HepG2 (cell line): ENCODE measurements around the gene PIF1. TPM values are rescaled to one million over a fixed set of nuclear protein-coding genes. Genes with fewer than 3 reads are reported as not detected.

Experiments used
- ATAC-seq: fragments of 200-7000 bp; cut with Tn5 transposase; 3 replicates; pipeline ENCODE4 v1.9.1; 2020; ENCODE audit warnings: mild to moderate bottlenecking, moderate library complexity
- BruUV-seq: library from RNA; stranded (reverse); fragments of 400-500 nt; replicated peaks from 2 replicates; lab custom pipeline; 2021; lab: Mats Ljungman, UMichigan
- CTCF ChIA-PET: fragments of 300-600 bp; formaldehyde crosslinking; extraction: SDS; loops from one replicate; lab custom pipeline; 2021; ENCODE audit warnings: low total read pairs, inconsistent platforms, low intra/inter-chr PET ratio; lab: Yijun Ruan, JAX
- POLR2A ChIA-PET: fragments of 350-600 bp; sonication (Branson Sonifier 250); formaldehyde crosslinking; loops from one replicate; lab custom pipeline; 2020; ENCODE audit warnings: antibody characterized with exemption, inconsistent platforms; lab: Yijun Ruan, JAX
- DNase-seq: peaks from one replicate; pipeline ENCODE4 v3.0.0-alpha.2; 2015; ENCODE audit warnings: low spot score
- FAIRE-seq: peaks from 3 replicates; lab custom pipeline; 2011; peaks lifted over from hg19 to GRCh38; lab: Jason Lieb, UNC
- H2AFZ ChIP-seq: one replicate; pipeline ENCODE4 v1.6.1; 2011; ENCODE audit warnings: low read length, inconsistent platforms
- H3K27ac ChIP-seq: fragments of 300-600 bp; 3 replicates; pipeline ENCODE4 v1.8.0; 2011; ENCODE audit warnings: mixed run types, mild to moderate bottlenecking, mixed read lengths, low read length, inconsistent platforms; ENCODE audit not compliant: insufficient read depth; ENCODE audit errors: extremely low read length
- H3K27me3 ChIP-seq, 2 experiments: fragments of 200-600 bp in 1 of 2; 2 replicates in 1 of 2; 3 replicates in 1 of 2; pipeline versions ENCODE4 v1.6.0 to v1.8.0; 2011; ENCODE audit warnings: low read length in 2 of 2, mild to moderate bottlenecking in 2 of 2, moderate library complexity in 2 of 2, inconsistent platforms in 1 of 2; ENCODE audit not compliant: insufficient read depth in 2 of 2, control insufficient read depth in 1 of 2
- H3K36me3 ChIP-seq, 2 experiments: fragments of 200-600 bp in 1 of 2; replicated peaks in 1 of 2; 2 replicates in 1 of 2; 3 replicates in 1 of 2; pipeline versions ENCODE4 v1.5.1 to v1.8.0; 2011; ENCODE audit warnings: low read length in 2 of 2, inconsistent platforms in 1 of 2; ENCODE audit not compliant: insufficient read depth in 2 of 2, control insufficient read depth in 1 of 2
- H3K4me1 ChIP-seq: 2 replicates; pipeline ENCODE4 v1.5.1; 2012; ENCODE audit warnings: low read length, inconsistent platforms; ENCODE audit not compliant: insufficient read depth
- H3K4me2 ChIP-seq: 2 replicates; pipeline ENCODE4 v1.6.0; 2011; ENCODE audit warnings: low read depth, low read length, inconsistent platforms
- H3K4me3 ChIP-seq, 3 experiments: fragments of 200-600 bp in 1 of 3; sonication (generic), shearing (Covaris generic) in 1 of 3; replicated peaks in 1 of 3; 2 replicates each; pipeline ENCODE4 v1.5.1; 2011 to 2016; ENCODE audit warnings: low read length in 3 of 3, inconsistent platforms in 2 of 3, low read depth in 2 of 3, mild to moderate bottlenecking in 2 of 3, control low read depth in 1 of 3, mixed read lengths in 1 of 3; ENCODE audit not compliant: insufficient read depth in 1 of 3
- H3K79me2 ChIP-seq: one replicate; pipeline ENCODE4 v1.6.1; 2011; ENCODE audit warnings: low read length, inconsistent platforms; ENCODE audit not compliant: insufficient read depth
- H3K9ac ChIP-seq: 2 replicates; pipeline ENCODE4 v1.6.0; 2011; ENCODE audit warnings: mild to moderate bottlenecking, low read depth, low read length, inconsistent platforms; ENCODE audit not compliant: insufficient read depth
- H3K9me3 ChIP-seq: 2 replicates; pipeline ENCODE4 v1.5.1; 2012; ENCODE audit warnings: mild to moderate bottlenecking, low read length
- H4K20me1 ChIP-seq: 2 replicates; pipeline ENCODE4 v1.6.0; 2011; ENCODE audit warnings: inconsistent platforms, mild to moderate bottlenecking, low read length, moderate library complexity; ENCODE audit not compliant: insufficient read depth
- RFX3 ChIP-seq: IDR thresholded peaks from 2 replicates; pipeline ENCODE4 v1.6.1; 2016; ENCODE audit warnings: missing biosample characterization, missing genetic modification reagents
- RXRB ChIP-seq: IDR thresholded peaks from 2 replicates; pipeline ENCODE4 v1.6.1; 2016; ENCODE audit warnings: borderline replicate concordance, missing genetic modification reagents, missing compliant biosample characterization
- ZNF251 ChIP-seq: sonication (generic); formaldehyde crosslinking; IDR thresholded peaks from 2 replicates; pipeline ENCODE4 v1.9.0; 2021; ENCODE audit warnings: mild to moderate bottlenecking, missing genetic modification reagents
- ZNF275 ChIP-seq: sonication (generic); formaldehyde crosslinking; IDR thresholded peaks from 2 replicates; pipeline ENCODE4 v1.8.0; 2022; ENCODE audit warnings: missing genetic modification reagents, mild to moderate bottlenecking, inconsistent platforms, borderline replicate concordance
- ZNF629 ChIP-seq: sonication (generic); formaldehyde crosslinking; conservative IDR thresholded peaks from 2 replicates; pipeline ENCODE4 v1.5.0; 2020; ENCODE audit warnings: missing genetic modification reagents
- ZNF703 ChIP-seq: sonication (generic); formaldehyde crosslinking; IDR thresholded peaks from 2 replicates; pipeline ENCODE4 v1.5.1; 2020; ENCODE audit warnings: missing genetic modification reagents, mild to moderate bottlenecking, moderate library complexity, borderline replicate concordance
- ZNF775 ChIP-seq: sonication (generic); formaldehyde crosslinking; IDR thresholded peaks from 2 replicates; pipeline ENCODE4 v1.4.0; 2020; ENCODE audit warnings: missing genetic modification reagents, mild to moderate bottlenecking, moderate library complexity, borderline replicate concordance
- WGBS: methylation state at CpG from one replicate; pipeline ENCODE4 v1.1.6; 2017; ENCODE audit warnings: low lambda C conversion rate; 5-methylcytosine and 5-hydroxymethylcytosine counted together
- in situ Hi-C: cut with HindIII; loops from 2 replicates; pipeline ENCODE4 v1.10.0; 2017; ENCODE audit warnings: low pct_unique_long_range_greater_than_20kb; ENCODE audit not compliant: extremely low pct_ligation_motif_present
- intact Hi-C: fragments of 100-400 bp; cut with micrococcal nuclease; formaldehyde crosslinking; loops from one replicate; pipeline ENCODE4 v1.10.0; 2022; ENCODE audit not compliant: unreplicated experiment
- polyA plus RNA-seq, 8 experiments: library from polyadenylated mRNA; depleted of rRNA in 3 of 8; stranded (reverse) in 7 of 8; unstranded in 1 of 8; fragments of >200 nt; fragmentation: Illumina TruSeq in 4 of 8; extraction: Trizol in 4 of 8; gene quantifications; 2 replicates each; pipeline versions ENCODE4 v1.2.1 to v1.2.3, GENCODE V29; 2011 to 2016; ENCODE audit warnings: low read depth in 4 of 8, missing spikeins in 1 of 8, mixed read lengths in 1 of 8; ENCODE audit not compliant: insufficient read depth in 1 of 8
- total RNA-seq, 5 experiments: library from RNA; depleted of rRNA; stranded (reverse); fragments of >200 nt; fragmentation: Illumina TruSeq; extraction: Trizol; gene quantifications; 2 replicates each; pipeline ENCODE4 v1.2.3, GENCODE V29; 2016; ENCODE audit warnings: low read depth in 1 of 5

The PIF1 gene
- total and polyA plus RNA-seq, 2 of the 13 experiments (the other 11 are each of a cell fraction or from before 2014, with no cell fraction given), result 18.5 to 19.7 TPM

- in situ Hi-C loops, result no loop called here
- no peak overlapping the region for H3K27ac ChIP-seq
- no peak overlapping the region for H3K4me3 ChIP-seq
- H3K9me3 ChIP-seq, result no peaks in the 10 kb centered on the region
- TF ChIP-seq RXRB (CRISPR knock-in tag) (no peak), ZNF775 (CRISPR knock-in tag) (no peak), RFX3 (peak; percentile 48), ZNF251 (CRISPR knock-in tag) (no peak), ZNF703 (no peak)
- no peak overlapping the region for H2AFZ ChIP-seq
- H3K27me3 ChIP-seq, result peaks cover 3 to 20% of the 10 kb centered on the region in 2 experiments; a peak in 3 of 5 replicates
- FAIRE-seq (no peak), DNase-seq (no peak), ATAC-seq (peak; percentile 42)
- POLR2A ChIA-PET, result no interaction called here
- no peak overlapping the region for H3K9ac ChIP-seq
- H3K4me1 ChIP-seq, result peaks cover 26% of the 10 kb centered on the region
- intact Hi-C loops, result no loop called here
- BruUV-seq, result no TSS peak
- CTCF ChIA-PET, result no interaction called here
- no peaks in the 10 kb centered on the region for H3K79me2 ChIP-seq
- WGBS, result 2% methylated on average over 4 of the region's 6 CpGs
- H3K4me2 ChIP-seq, result no peak overlapping the region
- H3K36me3 ChIP-seq, result no peaks in the 10 kb centered on the region
- H4K20me1 ChIP-seq, result no peaks in the 10 kb centered on the region
Observed at GRCh38 chr15:64781299-64781698, 44.1 kb downstream of the PIF1 start.

- no peak overlapping the region for H3K27ac ChIP-seq
- intact Hi-C loops, result no loop called here
- no peaks in the 10 kb centered on the region for H3K9me3 ChIP-seq
- no peaks in the 10 kb centered on the region for H4K20me1 ChIP-seq
- no peak overlapping the region for H3K4me3 ChIP-seq
- H3K36me3 ChIP-seq, result no peaks in the 10 kb centered on the region
- peaks cover 6 to 26% of the 10 kb centered on the region in 2 experiments; a peak in 3 of 5 replicates for H3K27me3 ChIP-seq
- in situ Hi-C loops, result no loop called here
- no peak for FAIRE-seq
- H3K79me2 ChIP-seq, result no peaks in the 10 kb centered on the region
- H3K9ac ChIP-seq, result no peak overlapping the region
- POLR2A ChIA-PET, result no interaction called here
- peaks cover 32% of the 10 kb centered on the region for H3K4me1 ChIP-seq
- TF ChIP-seq ZNF629 (CRISPR knock-in tag) (peak; percentile 38; the same call in 1 of the 2 replicates), ZNF275 (CRISPR knock-in tag) (no peak)
- no peak for DNase-seq
- ATAC-seq, result no peak
- no peak overlapping the region for H3K4me2 ChIP-seq
- H2AFZ ChIP-seq, result no peak overlapping the region
- CTCF ChIA-PET, result no interaction called here
- BruUV-seq, result no TSS peak
- WGBS, result 51% methylated on average over 8 of the region's 8 CpGs
Observed at GRCh38 chr15:64780600-64781156, 44.8 kb downstream of the PIF1 start.
